SU-DHL-6 (cell line): ENCODE measurements around the gene SLC29A2.

Experiments used
- EZH2phosphoT487 ChIP-seq: fragments of 200-600 bp; sonication (generic), shearing (Covaris generic); conservative IDR thresholded peaks from 2 replicates; pipeline ENCODE4 v1.6.1; 2018; ENCODE audit warnings: mild to moderate bottlenecking, antibody characterized with exemption, low read length, moderate library complexity, mixed read lengths
- TF ChIP-seq, protein P1 (sequence below): fragments of 200-600 bp; sonication (generic); IDR thresholded peaks from one replicate; pipeline ENCODE4 v1.5.1; 2017; ENCODE audit warnings: antibody characterized with exemption, mild to moderate bottlenecking, low read length, moderate library complexity; ENCODE audit not compliant: insufficient read depth, poor library complexity, severe bottlenecking

DNA sequence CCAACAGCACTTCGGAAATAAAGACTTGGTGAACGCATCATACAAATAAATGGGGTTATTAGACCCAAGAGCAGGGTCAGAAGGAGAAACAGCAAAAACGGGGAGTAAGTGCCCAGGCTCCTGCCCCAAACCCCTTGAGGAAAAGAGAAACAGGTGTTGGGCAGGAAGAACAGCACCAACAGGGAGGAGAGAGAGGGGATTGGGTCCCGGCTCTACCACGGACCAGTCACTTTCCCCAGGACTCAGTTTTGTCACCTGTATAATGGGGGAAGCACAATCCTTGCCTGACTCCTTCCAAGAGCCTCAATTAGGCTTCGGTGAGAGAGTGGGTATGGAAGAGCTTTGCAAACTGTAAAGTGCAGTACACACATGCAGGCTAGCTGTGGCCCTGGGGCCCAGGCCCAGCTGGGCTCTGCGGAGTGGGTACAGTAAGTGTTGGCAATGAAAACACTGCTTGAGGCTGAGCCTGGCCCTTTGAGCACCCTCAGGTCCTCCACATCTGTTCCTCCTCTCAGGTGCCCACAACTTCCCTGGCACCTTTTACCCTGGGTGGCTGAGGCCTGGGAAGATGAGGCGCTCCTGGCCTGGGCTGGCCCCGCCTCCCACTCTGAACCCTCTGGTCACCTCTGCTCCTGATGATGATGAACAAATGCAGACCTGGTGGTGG is 8.9 kb downstream of the SLC29A2 start:
- TF ChIP-seq, protein P1, sequence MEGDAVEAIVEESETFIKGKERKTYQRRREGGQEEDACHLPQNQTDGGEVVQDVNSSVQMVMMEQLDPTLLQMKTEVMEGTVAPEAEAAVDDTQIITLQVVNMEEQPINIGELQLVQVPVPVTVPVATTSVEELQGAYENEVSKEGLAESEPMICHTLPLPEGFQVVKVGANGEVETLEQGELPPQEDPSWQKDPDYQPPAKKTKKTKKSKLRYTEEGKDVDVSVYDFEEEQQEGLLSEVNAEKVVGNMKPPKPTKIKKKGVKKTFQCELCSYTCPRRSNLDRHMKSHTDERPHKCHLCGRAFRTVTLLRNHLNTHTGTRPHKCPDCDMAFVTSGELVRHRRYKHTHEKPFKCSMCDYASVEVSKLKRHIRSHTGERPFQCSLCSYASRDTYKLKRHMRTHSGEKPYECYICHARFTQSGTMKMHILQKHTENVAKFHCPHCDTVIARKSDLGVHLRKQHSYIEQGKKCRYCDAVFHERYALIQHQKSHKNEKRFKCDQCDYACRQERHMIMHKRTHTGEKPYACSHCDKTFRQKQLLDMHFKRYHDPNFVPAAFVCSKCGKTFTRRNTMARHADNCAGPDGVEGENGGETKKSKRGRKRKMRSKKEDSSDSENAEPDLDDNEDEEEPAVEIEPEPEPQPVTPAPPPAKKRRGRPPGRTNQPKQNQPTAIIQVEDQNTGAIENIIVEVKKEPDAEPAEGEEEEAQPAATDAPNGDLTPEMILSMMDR: no peak
- no peak for TF ChIP-seq EZH2phosphoT487
